ENCODE results near the gene MUCL3.

The MUCL3 gene

GRCh38 chr6:30928677-30929076 lies 12.1 kb upstream of the MUCL3 start:
- in situ Hi-C loops (cut with HindIII; ENCODE audit: low sequenced_read_pairs) = no loop called here
- TF ChIP-seq, protein P1, sequence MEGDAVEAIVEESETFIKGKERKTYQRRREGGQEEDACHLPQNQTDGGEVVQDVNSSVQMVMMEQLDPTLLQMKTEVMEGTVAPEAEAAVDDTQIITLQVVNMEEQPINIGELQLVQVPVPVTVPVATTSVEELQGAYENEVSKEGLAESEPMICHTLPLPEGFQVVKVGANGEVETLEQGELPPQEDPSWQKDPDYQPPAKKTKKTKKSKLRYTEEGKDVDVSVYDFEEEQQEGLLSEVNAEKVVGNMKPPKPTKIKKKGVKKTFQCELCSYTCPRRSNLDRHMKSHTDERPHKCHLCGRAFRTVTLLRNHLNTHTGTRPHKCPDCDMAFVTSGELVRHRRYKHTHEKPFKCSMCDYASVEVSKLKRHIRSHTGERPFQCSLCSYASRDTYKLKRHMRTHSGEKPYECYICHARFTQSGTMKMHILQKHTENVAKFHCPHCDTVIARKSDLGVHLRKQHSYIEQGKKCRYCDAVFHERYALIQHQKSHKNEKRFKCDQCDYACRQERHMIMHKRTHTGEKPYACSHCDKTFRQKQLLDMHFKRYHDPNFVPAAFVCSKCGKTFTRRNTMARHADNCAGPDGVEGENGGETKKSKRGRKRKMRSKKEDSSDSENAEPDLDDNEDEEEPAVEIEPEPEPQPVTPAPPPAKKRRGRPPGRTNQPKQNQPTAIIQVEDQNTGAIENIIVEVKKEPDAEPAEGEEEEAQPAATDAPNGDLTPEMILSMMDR (IDR thresholded peaks at IDR 0.05; ENCODE audit: low read depth, low read length) = no peak
- DNase-seq (ENCODE audit: low read depth, low spot score) = no peak
- no peak overlapping the region for H3K4me3 ChIP-seq (ENCODE audit: low read depth, low read length)

- H3K4me3 ChIP-seq (ENCODE audit: low read depth, low read length) = no peak overlapping the region
- no peak for DNase-seq (ENCODE audit: low read depth, low spot score)
- in situ Hi-C loops (cut with HindIII; ENCODE audit: low sequenced_read_pairs) = no loop called here
- TF ChIP-seq, protein P1 (IDR thresholded peaks at IDR 0.05; ENCODE audit: low read depth, low read length) = no peak
Observed at GRCh38 chr6:30930506-30930905, 10.3 kb upstream of the MUCL3 start.

GRCh38 chr6:30931272-30931671 lies 9.5 kb upstream of the MUCL3 start:
- in situ Hi-C loops (cut with HindIII; ENCODE audit: low sequenced_read_pairs) = no loop called here
- H3K4me3 ChIP-seq (ENCODE audit: low read depth, low read length) = no peak overlapping the region
- TF ChIP-seq, protein P1 (IDR thresholded peaks at IDR 0.05; ENCODE audit: low read depth, low read length) = no peak
- DNase-seq (ENCODE audit: low read depth, low spot score) = no peak

DNA sequence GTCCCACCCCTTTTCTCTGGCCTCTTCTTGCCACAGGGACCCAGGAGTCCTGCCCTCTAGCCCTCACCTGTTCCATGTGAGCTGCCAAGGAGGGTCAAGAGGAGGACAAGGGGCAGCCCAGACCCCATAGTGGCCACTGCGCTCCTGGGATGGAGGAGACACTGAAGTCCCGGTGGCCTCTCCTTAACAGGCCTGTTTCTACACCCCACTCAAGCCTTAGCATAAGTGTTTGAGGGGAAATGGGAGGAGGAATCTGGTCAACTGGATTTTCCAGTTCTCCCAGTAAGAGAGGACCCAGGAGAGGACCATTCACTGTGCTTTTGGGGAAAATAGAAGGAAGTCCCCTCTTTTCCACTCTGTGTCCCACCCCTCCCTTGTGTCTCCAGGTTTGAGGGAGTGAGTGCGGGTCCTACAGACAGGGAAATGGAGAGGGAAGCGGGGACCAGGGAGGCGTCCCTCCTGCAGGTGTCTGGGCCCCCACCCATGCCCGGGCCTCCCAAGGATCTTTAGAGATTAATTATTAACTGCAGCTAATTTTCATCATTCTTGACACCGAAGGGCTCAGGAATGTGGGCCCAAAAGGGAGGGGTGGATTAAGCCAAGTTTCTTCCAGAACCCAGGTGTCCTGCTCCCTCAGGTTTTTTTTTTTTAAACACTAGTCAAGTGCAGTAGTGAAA lies 8.7 kb upstream of the MUCL3 start, which contains the start of gene SFTA2:
Gene SFTA2 (minus strand): TSS at position 202 of the 677 bp plus-strand sequence. CDS start 74 bp downstream, at position 128.
- TF ChIP-seq, protein P1 (IDR thresholded peaks at IDR 0.05; ENCODE audit: low read depth, low read length) = no peak
- H3K4me3 ChIP-seq (ENCODE audit: low read depth, low read length) = no peak within 1 kb of the TSS
- DNase-seq (ENCODE audit: low read depth, low spot score) = no peak
- in situ Hi-C loops (cut with HindIII; ENCODE audit: low sequenced_read_pairs) = no loop called here

DNA sequence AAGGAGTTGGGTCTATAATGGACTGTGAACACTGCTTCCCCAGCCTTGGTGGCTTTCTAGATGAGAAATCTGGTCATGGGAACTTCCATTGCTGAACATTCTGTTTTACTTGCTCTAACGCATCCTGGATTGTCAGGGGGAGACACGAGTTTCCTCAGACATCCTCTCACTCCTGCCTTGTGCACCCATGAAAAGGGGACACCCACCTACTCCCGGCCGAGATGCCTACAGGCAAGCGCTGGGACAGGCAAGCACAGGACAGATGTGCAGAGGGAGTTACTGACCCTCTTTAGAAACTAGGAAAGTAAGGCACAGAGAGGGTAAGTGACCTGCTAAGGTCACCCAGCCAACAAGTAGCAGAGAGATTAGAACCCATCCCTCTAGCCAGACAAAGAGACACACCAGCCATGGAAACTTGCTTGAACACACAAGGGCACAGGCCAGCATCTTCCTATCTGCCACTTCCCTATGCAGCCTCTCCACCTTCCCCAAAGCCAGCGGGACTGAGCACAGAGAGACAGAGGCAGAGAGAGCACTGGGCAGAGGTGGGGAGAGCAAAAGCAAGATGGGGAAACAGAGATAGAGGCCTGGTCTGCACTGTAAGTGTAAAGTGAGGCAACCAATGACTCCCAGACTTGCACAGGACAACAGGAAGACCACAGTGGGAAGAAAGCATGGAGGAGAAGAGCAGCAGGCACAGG lies 8.0 kb upstream of the MUCL3 start:
- no peak for DNase-seq (ENCODE audit: low read depth, low spot score)
- TF ChIP-seq, protein P1 (IDR thresholded peaks at IDR 0.05; ENCODE audit: low read depth, low read length) = no peak
- no peak overlapping the region for H3K4me3 ChIP-seq (ENCODE audit: low read depth, low read length)
- in situ Hi-C loops (cut with HindIII; ENCODE audit: low sequenced_read_pairs) = no loop called here

DNA sequence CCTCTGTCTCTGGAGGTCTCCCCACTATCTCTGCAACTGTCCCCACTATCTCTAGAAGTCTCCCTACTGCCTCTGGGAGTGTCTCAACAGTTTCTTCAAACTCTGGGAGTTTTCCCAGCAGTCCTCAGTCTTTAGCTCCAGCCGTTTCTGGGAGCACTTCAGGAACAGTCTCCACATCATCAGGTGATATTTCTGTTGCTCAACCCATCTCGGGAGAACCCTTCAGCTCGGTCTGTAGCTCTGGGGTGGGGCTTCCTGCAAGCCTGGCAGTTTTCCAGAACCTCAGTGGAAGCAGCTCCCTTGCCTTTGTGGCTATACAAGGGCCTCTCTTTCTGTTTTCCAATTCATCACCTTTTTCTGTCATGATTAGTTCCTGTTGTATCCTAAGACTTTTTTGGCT lies 5.8 kb upstream of the MUCL3 start:
- TF ChIP-seq, protein P1 (IDR thresholded peaks at IDR 0.05; ENCODE audit: low read depth, low read length) = no peak
- no peak for DNase-seq (ENCODE audit: low read depth, low spot score)
- in situ Hi-C loops (cut with HindIII; ENCODE audit: low sequenced_read_pairs) = no loop called here
- H3K4me3 ChIP-seq (ENCODE audit: low read depth, low read length) = no peak overlapping the region
